Progenitor cell of endocrine pancreas (in vitro differentiated cells): ENCODE data around the gene ESPNL. TPM values are rescaled to one million over a fixed set of nuclear protein-coding genes. Genes with fewer than 3 reads are reported as not detected.

Experiments used
- DNase-seq: peaks from one replicate; pipeline ENCODE4 v3.0.0; 2021; ENCODE audit warnings: low spot score; ENCODE audit not compliant: unreplicated experiment
- H3K27ac Mint-ChIP-seq: 2 replicates; pipeline ENCODE4 v1.8.0; 2021; ENCODE audit warnings: mild to moderate bottlenecking, moderate library complexity, mixed read lengths
- H3K27me3 Mint-ChIP-seq: 2 replicates; pipeline ENCODE4 v1.8.0; 2021; ENCODE audit warnings: mixed read lengths
- H3K36me3 Mint-ChIP-seq: 2 replicates; pipeline ENCODE4 v1.8.0; 2022; ENCODE audit warnings: mixed read lengths; ENCODE audit not compliant: insufficient read depth
- H3K4me1 Mint-ChIP-seq: 2 replicates; pipeline ENCODE4 v1.8.0; 2021; ENCODE audit warnings: low read depth, mixed read lengths
- H3K4me3 Mint-ChIP-seq: 2 replicates; pipeline ENCODE4 v1.8.0; 2021; ENCODE audit warnings: low read depth, mild to moderate bottlenecking, moderate library complexity, mixed read lengths
- H3K9me3 Mint-ChIP-seq: 2 replicates; pipeline ENCODE4 v1.8.0; 2021; ENCODE audit warnings: low read depth, mixed read lengths
- CTCF ChIP-seq: fragments of 200-600 bp; sonication (generic); IDR thresholded peaks from one replicate; pipeline ENCODE4 v1.5.0; 2021; ENCODE audit warnings: antibody characterized with exemption, mild to moderate bottlenecking; ENCODE audit not compliant: unreplicated experiment
- total RNA-seq: library from RNA; stranded (reverse); gene quantifications from 2 replicates; pipeline ENCODE4 v1.2.1, GENCODE V29; 2021

Gene ESPNL
- total RNA-seq, 1 donor from 2014 or later: 0.31 TPM

GRCh38 chr2:238083919-238084318 lies 16.2 kb upstream of the ESPNL start:
- Mint-ChIP-seq H3K4me3 (no peak overlapping the region), H3K27ac (no peak overlapping the region), H3K27me3 (no peaks in the 10 kb centered on the region), H3K4me1 (no peaks in the 10 kb centered on the region), H3K9me3 (peaks cover 7% of the 10 kb centered on the region), H3K36me3 (peaks cover 32% of the 10 kb centered on the region)
- TF ChIP-seq CTCF: no peak
- DNase-seq: no peak

- H3K4me3 Mint-ChIP-seq: no peak overlapping the region
- peaks cover 32% of the 10 kb centered on the region for H3K36me3 Mint-ChIP-seq
- no peak for TF ChIP-seq CTCF
- H3K27me3 Mint-ChIP-seq: no peaks in the 10 kb centered on the region
- DNase-seq: no peak
- H3K9me3 Mint-ChIP-seq: peaks cover 4% of the 10 kb centered on the region
- no peaks in the 10 kb centered on the region for H3K4me1 Mint-ChIP-seq
- H3K27ac Mint-ChIP-seq: no peak overlapping the region
Observed at GRCh38 chr2:238084761-238085160, 15.4 kb upstream of the ESPNL start.

GRCh38 chr2:238085899-238086298 lies 14.2 kb upstream of the ESPNL start:
- Mint-ChIP-seq H3K27ac (no peak overlapping the region), H3K4me3 (no peak overlapping the region), H3K27me3 (no peaks in the 10 kb centered on the region), H3K36me3 (peaks cover 27% of the 10 kb centered on the region), H3K9me3 (no peaks in the 10 kb centered on the region), H3K4me1 (no peaks in the 10 kb centered on the region)
- no peak for DNase-seq
- no peak for TF ChIP-seq CTCF

GRCh38 chr2:238087211-238087610 lies 12.9 kb upstream of the ESPNL start:
- no peak for DNase-seq
- H3K27ac Mint-ChIP-seq: no peak overlapping the region
- no peak for TF ChIP-seq CTCF
- no peak overlapping the region for H3K4me3 Mint-ChIP-seq
- no peaks in the 10 kb centered on the region for H3K27me3 Mint-ChIP-seq
- H3K36me3 Mint-ChIP-seq: peaks cover 19% of the 10 kb centered on the region
- no peaks in the 10 kb centered on the region for H3K9me3 Mint-ChIP-seq
- H3K4me1 Mint-ChIP-seq: no peaks in the 10 kb centered on the region

- Mint-ChIP-seq H3K4me3 (no peak overlapping the region), H3K27ac (no peak overlapping the region), H3K27me3 (no peaks in the 10 kb centered on the region), H3K36me3 (peaks cover 13% of the 10 kb centered on the region), H3K9me3 (no peaks in the 10 kb centered on the region), H3K4me1 (no peaks in the 10 kb centered on the region)
- TF ChIP-seq CTCF: no peak
- no peak for DNase-seq
Observed at GRCh38 chr2:238090887-238091286, 9.3 kb upstream of the ESPNL start.
